DND-41 (cell line): ENCODE measurements around the gene BACH1.

ENCODE experiments used
- ATAC-seq: fragments of 200-7000 bp; cut with Tn5 transposase; 3 replicates; pipeline ENCODE4 v1.9.1; 2021; ENCODE audit warnings: low read depth; ENCODE audit not compliant: insufficient read depth
- DNase-seq: peaks from one replicate; pipeline ENCODE4 v3.0.0-alpha.2; 2020
- H2AFZ ChIP-seq: 2 replicates; pipeline ENCODE4 v1.6.0; 2012; ENCODE audit warnings: low read depth, low read length
- H3K27ac ChIP-seq: 2 replicates; pipeline ENCODE4 v1.5.1; 2012; ENCODE audit warnings: low read length, inconsistent platforms
- H3K27me3 ChIP-seq: fragments of 200-600 bp; sonication (generic); 2 replicates; pipeline ENCODE4 v1.6.0; 2012; ENCODE audit warnings: low read length, mild to moderate bottlenecking, inconsistent platforms; ENCODE audit not compliant: insufficient read depth, poor library complexity
- H3K36me3 ChIP-seq: 2 replicates; pipeline ENCODE4 v1.5.1; 2012; ENCODE audit warnings: low read length, inconsistent platforms; ENCODE audit not compliant: insufficient read depth
- H3K4me1 ChIP-seq: 2 replicates; pipeline ENCODE4 v1.5.1; 2012; ENCODE audit warnings: mild to moderate bottlenecking, low read length; ENCODE audit not compliant: insufficient read depth
- H3K4me2 ChIP-seq: 2 replicates; pipeline ENCODE4 v1.6.0; 2012; ENCODE audit warnings: mild to moderate bottlenecking, moderate library complexity, low read length, inconsistent platforms; ENCODE audit not compliant: insufficient read depth
- H3K4me3 ChIP-seq, 2 experiments: fragments of 200-600 bp in 1 of 2; shearing (Covaris generic) in 1 of 2; 2 replicates each; pipeline ENCODE4 v1.5.1; 2012 to 2016; ENCODE audit warnings: inconsistent platforms in 2 of 2, low read length in 2 of 2, mild to moderate bottlenecking in 2 of 2, low read depth in 1 of 2, moderate library complexity in 1 of 2
- H3K79me2 ChIP-seq: 2 replicates; pipeline ENCODE4 v1.6.0; 2012; ENCODE audit warnings: low read length, inconsistent platforms; ENCODE audit not compliant: insufficient read depth
- H3K9ac ChIP-seq: 2 replicates; pipeline ENCODE4 v1.6.0; 2012; ENCODE audit warnings: low read depth, mild to moderate bottlenecking, inconsistent platforms, low read length, moderate library complexity
- H3K9me3 ChIP-seq: 2 replicates; pipeline ENCODE4 v1.5.1; 2012; ENCODE audit warnings: low read length, moderate library complexity, mild to moderate bottlenecking, inconsistent platforms; ENCODE audit not compliant: insufficient read depth, severe bottlenecking
- H4K20me1 ChIP-seq: 2 replicates; pipeline ENCODE4 v1.6.0; 2012; ENCODE audit warnings: low read length; ENCODE audit not compliant: insufficient read depth
- CTCF ChIP-seq: IDR thresholded peaks from 2 replicates; pipeline ENCODE4 v1.5.1; 2012; ENCODE audit warnings: borderline replicate concordance, low read length, moderate library complexity, mild to moderate bottlenecking; ENCODE audit not compliant: poor library complexity, severe bottlenecking; ENCODE audit errors: extremely low read depth
- EZH2 ChIP-seq: IDR thresholded peaks from 3 replicates; pipeline ENCODE4 v1.6.1; 2012; ENCODE audit warnings: borderline replicate concordance, low read depth, mild to moderate bottlenecking, moderate library complexity, low read length, inconsistent platforms; ENCODE audit not compliant: severe bottlenecking

The BACH1 gene

GRCh38 chr21:29318354-29318753, 19.6 kb downstream of the BACH1 start:
- Histone ChIP-seq H3K9me3 (no peaks in the 10 kb centered on the region), H3K9ac (no peak overlapping the region), H4K20me1 (peaks cover 80% of the 10 kb centered on the region), H3K27ac (no peak overlapping the region), H3K36me3 (peaks cover 23% of the 10 kb centered on the region), H3K27me3 (no peaks in the 10 kb centered on the region), H3K4me1 (no peaks in the 10 kb centered on the region), H3K4me2 (no peak overlapping the region), H3K4me3 (no peak overlapping the region), H3K79me2 (peaks cover 99% of the 10 kb centered on the region), H2AFZ (no peak overlapping the region)
- ATAC-seq = no peak
- TF ChIP-seq EZH2 (no peak), CTCF (no peak)
- no peak for DNase-seq

GRCh38 chr21:29320031-29320430, 21.3 kb downstream of the BACH1 start:
- Histone ChIP-seq H3K36me3 (peaks cover 27% of the 10 kb centered on the region), H3K4me3 (no peak overlapping the region), H3K27ac (no peak overlapping the region), H3K4me2 (no peak overlapping the region), H4K20me1 (peaks cover 76% of the 10 kb centered on the region), H3K4me1 (no peaks in the 10 kb centered on the region), H3K79me2 (peaks cover 96% of the 10 kb centered on the region), H2AFZ (no peak overlapping the region), H3K27me3 (no peaks in the 10 kb centered on the region), H3K9ac (no peak overlapping the region), H3K9me3 (no peaks in the 10 kb centered on the region)
- DNase-seq = no peak
- ATAC-seq = no peak
- TF ChIP-seq CTCF = no peak

- Histone ChIP-seq H3K9me3 (no peaks in the 10 kb centered on the region), H3K27ac (no peak overlapping the region), H3K4me2 (no peak overlapping the region), H3K4me3 (no peak overlapping the region), H3K27me3 (no peaks in the 10 kb centered on the region), H3K79me2 (peaks cover 95% of the 10 kb centered on the region), H3K4me1 (no peaks in the 10 kb centered on the region), H3K9ac (no peak overlapping the region), H4K20me1 (peaks cover 68% of the 10 kb centered on the region), H2AFZ (no peak overlapping the region), H3K36me3 (peaks cover 31% of the 10 kb centered on the region)
- TF ChIP-seq CTCF (no peak), EZH2 (no peak)
- DNase-seq = no peak
- no peak for ATAC-seq
Observed at GRCh38 chr21:29321217-29321616, 22.5 kb downstream of the BACH1 start.
